Measurements from ENCODE around the gene OAS3. TPM values are rescaled to one million over a fixed set of nuclear protein-coding genes. Genes with fewer than 3 reads are reported as not detected.

Gene OAS3
- polyA plus RNA-seq, 3 donors = 22.0 to 54.3 (median 41.9) TPM

DNA sequence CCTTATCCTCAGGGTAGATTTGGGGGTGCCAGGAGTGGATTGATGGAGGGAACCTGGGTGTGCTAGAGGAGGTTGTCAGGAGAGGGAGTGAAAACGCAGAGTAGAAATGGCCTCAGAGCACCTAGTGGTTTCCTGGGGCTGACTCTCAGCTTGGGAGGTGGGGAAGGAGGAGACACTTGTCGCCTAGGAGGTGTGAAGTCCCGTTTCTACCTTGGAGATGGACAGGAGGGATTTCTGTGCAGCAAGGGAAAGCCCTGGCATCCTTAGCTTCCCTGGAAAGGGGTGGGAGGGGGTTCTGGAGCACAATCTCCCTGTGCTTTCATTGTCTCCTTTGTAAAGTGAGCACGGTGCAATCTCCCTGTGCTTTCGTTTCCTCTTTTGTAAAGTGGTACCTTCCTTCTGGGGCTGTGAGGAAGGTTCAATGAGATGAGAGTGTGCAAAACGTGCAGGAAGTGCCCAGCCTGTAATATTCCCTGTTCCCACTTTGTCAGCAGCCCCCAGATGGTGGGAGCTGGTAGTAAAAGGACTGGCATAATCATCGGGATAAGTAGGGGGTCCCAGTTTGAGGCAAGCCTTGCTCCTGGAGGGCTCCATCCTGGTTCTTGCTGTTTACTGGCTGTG, 1.6 kb downstream of the OAS3 start:
- intact Hi-C loops (cut with micrococcal nuclease) = no loop called here
- Histone ChIP-seq H3K27ac (ENCODE audit: low read depth in 1 of 2, low read length in 2 of 2) (peak overlapping the region in 1 of 2 donors; percentile 4), H3K4me1 (ENCODE audit: control insufficient read depth in 1 of 2, insufficient read depth in 2 of 2, low read length in 2 of 2) (peaks cover 22 to 24% of the 10 kb centered on the region in 2 donors), H3K36me3 (replicated peaks in 1 of 2; ENCODE audit: control insufficient read depth in 1 of 2, insufficient read depth in 2 of 2, low read length in 2 of 2) (peaks cover 28 to 34% of the 10 kb centered on the region in 2 donors), H3K9me3 (replicated peaks in 1 of 2; ENCODE audit: control insufficient read depth in 1 of 2, insufficient read depth in 1 of 2, low read length in 2 of 2) (no peaks in the 10 kb centered on the region), H4K20me1 (ENCODE audit: insufficient read depth, low read length) (peaks cover 37% of the 10 kb centered on the region), H3K4me3 (replicated peaks in 1 of 3; ENCODE audit: low read depth in 2 of 3, low read length in 3 of 3) (peak overlapping the region; percentile 63 to 93 (median 86)), H3K27me3 (ENCODE audit: control insufficient read depth in 2 of 2, insufficient read depth in 2 of 2, low read length in 2 of 2) (no peaks in the 10 kb centered on the region), H3K79me2 (ENCODE audit: insufficient read depth, low read length) (peaks cover 4% of the 10 kb centered on the region), H2AFZ (ENCODE audit: insufficient read depth, low read depth, low read length, poor library complexity, severe bottlenecking) (no peak overlapping the region), H3K4me2 (replicated peaks; ENCODE audit: extremely low read depth, low read length, poor library complexity, severe bottlenecking) (peak overlapping the region; percentile 94), H3K9ac (ENCODE audit: insufficient read depth, low read length, poor library complexity, severe bottlenecking) (no peak overlapping the region)
- Mint-ChIP-seq H3K9me3 (peaks cover 0 to 3% (median 0%) of the 10 kb centered on the region in 7 donors), H3K27me3 (ENCODE audit: low read depth in 3 of 3) (peaks cover 0 to 1% (median 0%) of the 10 kb centered on the region in 3 donors), H3K27ac (peak overlapping the region in 5 of 7 donors; percentile 35 to 87 (median 63)), H3K36me3 (peaks cover 22 to 32% of the 10 kb centered on the region in 2 donors), H3K4me1 (peaks cover 25% of the 10 kb centered on the region), H3K4me3 (peak overlapping the region; percentile 90)
- 0% methylated on average over 5 of the region's 7 CpGs for WGBS (ENCODE audit: insufficient coverage)
- TF ChIP-seq CTCF (IDR thresholded peaks at IDR 0.05) = no peak
- DNase-seq = peak; percentile 25 to 48 (median 45)

DNA sequence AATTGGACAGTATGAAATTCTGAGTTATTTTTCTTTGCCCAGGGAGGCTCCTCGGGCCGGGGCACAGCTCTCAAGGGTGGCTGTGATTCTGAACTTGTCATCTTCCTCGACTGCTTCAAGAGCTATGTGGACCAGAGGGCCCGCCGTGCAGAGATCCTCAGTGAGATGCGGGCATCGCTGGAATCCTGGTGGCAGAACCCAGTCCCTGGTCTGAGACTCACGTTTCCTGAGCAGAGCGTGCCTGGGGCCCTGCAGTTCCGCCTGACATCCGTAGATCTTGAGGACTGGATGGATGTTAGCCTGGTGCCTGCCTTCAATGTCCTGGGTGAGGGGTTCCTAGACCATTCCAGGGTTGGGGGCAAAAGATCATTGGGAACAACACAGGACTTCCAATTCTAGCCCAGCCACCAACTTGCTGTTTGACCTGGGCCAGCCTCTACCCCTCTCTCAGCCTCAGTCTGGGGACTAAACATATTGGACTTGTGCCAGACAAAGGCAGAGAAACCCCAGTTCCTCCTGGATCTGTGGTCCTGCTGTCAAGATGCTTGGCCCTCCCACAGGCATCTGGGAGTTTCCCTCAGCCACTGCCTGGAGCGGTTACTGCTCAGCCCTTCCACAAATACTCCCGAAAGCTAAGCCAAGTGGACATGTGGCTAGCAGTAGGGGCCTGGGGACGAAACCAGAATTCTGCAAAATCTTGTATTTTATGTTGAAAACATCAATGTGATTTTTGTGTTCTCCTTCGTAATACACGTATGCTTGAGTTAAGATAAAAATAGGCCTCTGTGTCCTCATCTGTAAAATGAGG, 3.5 kb downstream of the OAS3 start:
- Histone ChIP-seq H3K4me3 (replicated peaks in 1 of 3; ENCODE audit: low read depth in 2 of 3, low read length in 3 of 3) (no peak overlapping the region), H3K4me1 (ENCODE audit: control insufficient read depth in 1 of 2, insufficient read depth in 2 of 2, low read length in 2 of 2) (peaks cover 22 to 24% of the 10 kb centered on the region in 2 donors), H3K27ac (ENCODE audit: low read depth in 1 of 2, low read length in 2 of 2) (no peak overlapping the region), H3K27me3 (ENCODE audit: control insufficient read depth in 2 of 2, insufficient read depth in 2 of 2, low read length in 2 of 2) (no peaks in the 10 kb centered on the region), H3K9ac (ENCODE audit: insufficient read depth, low read length, poor library complexity, severe bottlenecking) (no peak overlapping the region), H3K9me3 (replicated peaks in 1 of 2; ENCODE audit: control insufficient read depth in 1 of 2, insufficient read depth in 1 of 2, low read length in 2 of 2) (no peaks in the 10 kb centered on the region), H3K4me2 (replicated peaks; ENCODE audit: extremely low read depth, low read length, poor library complexity, severe bottlenecking) (no peak overlapping the region), H3K79me2 (ENCODE audit: insufficient read depth, low read length) (peaks cover 4% of the 10 kb centered on the region), H3K36me3 (replicated peaks in 1 of 2; ENCODE audit: control insufficient read depth in 1 of 2, insufficient read depth in 2 of 2, low read length in 2 of 2) (peaks cover 44 to 53% of the 10 kb centered on the region in 2 donors), H4K20me1 (ENCODE audit: insufficient read depth, low read length) (peaks cover 38% of the 10 kb centered on the region), H2AFZ (ENCODE audit: insufficient read depth, low read depth, low read length, poor library complexity, severe bottlenecking) (no peak overlapping the region)
- peaks cover 0 to 3% (median 0%) of the 10 kb centered on the region in 7 donors for H3K9me3 Mint-ChIP-seq
- H3K27ac Mint-ChIP-seq = peak overlapping the region in 1 of 7 donors; percentile 36
- peaks cover 35 to 49% of the 10 kb centered on the region in 2 donors for H3K36me3 Mint-ChIP-seq
- TF ChIP-seq CTCF (IDR thresholded peaks at IDR 0.05) = no peak
- DNase-seq = no peak
- no peak overlapping the region for H3K4me3 Mint-ChIP-seq
- peaks cover 25% of the 10 kb centered on the region for H3K4me1 Mint-ChIP-seq
- 98% methylated on average over 12 of the region's 16 CpGs for whole genome bisulfite sequencing (ENCODE audit: insufficient coverage)
- H3K27me3 Mint-ChIP-seq (ENCODE audit: low read depth in 3 of 3) = peaks cover 0 to 1% (median 0%) of the 10 kb centered on the region in 3 donors
- intact Hi-C loops (cut with micrococcal nuclease) = no loop called here
